H7 (cell line): ENCODE results near the gene CPLX1. TPM values are rescaled to one million over a fixed set of nuclear protein-coding genes. Genes with fewer than 3 reads are reported as not detected.

Source experiments
- DNase-seq: peaks from one replicate; pipeline ENCODE4 v3.0.0; 2012
- H3K27me3 ChIP-seq: 2 replicates; pipeline ENCODE4 v1.6.0; 2011; ENCODE audit warnings: mild to moderate bottlenecking, low read length; ENCODE audit not compliant: control insufficient read depth, insufficient read depth
- H3K36me3 ChIP-seq: replicated peaks from 2 replicates; pipeline ENCODE4 v1.5.1; 2011; ENCODE audit warnings: low read length; ENCODE audit not compliant: control insufficient read depth, insufficient read depth
- H3K4me3 ChIP-seq: 2 replicates; pipeline ENCODE4 v1.5.1; 2011; ENCODE audit warnings: low read depth, mild to moderate bottlenecking, control low read depth, low read length, moderate library complexity; ENCODE audit not compliant: insufficient read depth
- total RNA-seq: library from RNA; depleted of rRNA; stranded (reverse); fragments of >200 nt; shearing (Covaris generic); gene quantifications from 2 replicates; pipeline ENCODE4 v1.2.3, GENCODE V29; 2014

The CPLX1 gene
- total RNA-seq, 1 experiment from 2014 or later, result 0.62 TPM

- no peaks in the 10 kb centered on the region for H3K27me3 ChIP-seq
- peaks cover 1% of the 10 kb centered on the region for H3K36me3 ChIP-seq
- H3K4me3 ChIP-seq, result no peak overlapping the region
- DNase-seq, result peak; percentile 63
Measured at GRCh38 chr4:848803-849477, 23.0 kb upstream of the CPLX1 start.

GRCh38 chr4:848307-848691 lies 22.4 kb upstream of the CPLX1 start:
- DNase-seq, result peak; percentile 58
- H3K4me3 ChIP-seq, result no peak overlapping the region
- peaks cover 1% of the 10 kb centered on the region for H3K36me3 ChIP-seq
- H3K27me3 ChIP-seq, result no peaks in the 10 kb centered on the region

GRCh38 chr4:845836-846251 lies 19.9 kb upstream of the CPLX1 start:
- no peak for DNase-seq
- H3K4me3 ChIP-seq, result no peak overlapping the region
- no peaks in the 10 kb centered on the region for H3K27me3 ChIP-seq
- H3K36me3 ChIP-seq, result peaks cover 1% of the 10 kb centered on the region

DNA sequence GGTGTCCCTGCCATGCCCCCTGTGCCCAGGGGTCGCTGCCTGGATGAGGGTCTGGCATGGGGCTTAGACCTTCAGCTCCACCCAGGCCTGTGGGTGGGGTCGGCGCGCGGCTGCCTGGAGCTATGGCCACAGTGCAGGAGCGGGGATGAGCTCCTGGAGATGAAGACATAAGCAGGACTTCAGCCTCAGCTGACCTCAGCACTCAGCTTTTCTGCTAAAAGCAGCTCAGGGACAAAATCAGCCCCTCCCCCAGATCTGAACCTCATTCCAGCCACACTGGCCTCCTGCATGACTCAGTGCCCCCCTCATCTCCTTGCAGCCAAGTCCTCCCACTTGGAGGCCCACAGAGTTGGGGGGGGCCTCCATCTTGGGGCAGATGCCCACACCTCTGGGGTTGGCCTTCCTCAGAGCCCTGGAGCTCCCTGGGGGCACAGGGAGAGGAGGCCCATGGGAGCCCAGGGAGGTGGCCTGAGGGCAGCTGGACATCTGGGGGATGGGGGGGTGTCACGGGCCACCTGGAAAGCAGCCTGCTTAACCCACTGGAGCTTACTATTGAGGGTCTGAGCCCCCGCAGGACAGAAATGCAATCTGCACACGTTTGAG lies 19.4 kb upstream of the CPLX1 start:
- no peak overlapping the region for H3K4me3 ChIP-seq
- peak; percentile 65 for DNase-seq

DNA sequence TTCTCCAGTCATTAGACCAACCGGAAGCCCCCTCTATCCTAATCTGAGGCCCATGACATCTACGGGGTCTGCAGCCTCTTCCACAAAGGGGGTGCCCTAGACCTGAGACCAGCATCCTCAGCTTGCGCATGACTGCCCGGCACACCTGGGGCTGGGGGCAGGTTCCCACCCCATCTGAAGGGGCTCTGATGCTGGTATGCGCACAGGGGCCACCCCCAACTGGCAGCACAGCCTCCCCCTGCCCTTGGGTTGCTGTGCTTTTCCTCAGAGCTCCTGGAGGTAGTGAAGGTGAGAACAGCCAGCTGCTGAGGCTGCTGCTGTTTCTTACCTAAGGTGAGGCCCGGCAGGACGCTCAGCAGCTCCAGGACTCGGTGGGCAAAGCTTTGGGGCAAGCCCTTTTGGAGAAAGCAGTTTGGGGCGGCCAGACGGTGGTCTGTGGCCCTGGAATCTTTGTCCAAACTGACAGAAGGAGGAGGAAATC lies 18.9 kb upstream of the CPLX1 start:
- H3K27me3 ChIP-seq, result no peaks in the 10 kb centered on the region
- H3K36me3 ChIP-seq, result no peaks in the 10 kb centered on the region
- DNase-seq, result peak; percentile 62
- no peak overlapping the region for H3K4me3 ChIP-seq

More for the DNA sequence above, 19.4 kb upstream of the CPLX1 start:
- Histone ChIP-seq H3K36me3 (no peaks in the 10 kb centered on the region; the same call in 1 of the 2 replicates), H3K27me3 (no peaks in the 10 kb centered on the region)

DNA sequence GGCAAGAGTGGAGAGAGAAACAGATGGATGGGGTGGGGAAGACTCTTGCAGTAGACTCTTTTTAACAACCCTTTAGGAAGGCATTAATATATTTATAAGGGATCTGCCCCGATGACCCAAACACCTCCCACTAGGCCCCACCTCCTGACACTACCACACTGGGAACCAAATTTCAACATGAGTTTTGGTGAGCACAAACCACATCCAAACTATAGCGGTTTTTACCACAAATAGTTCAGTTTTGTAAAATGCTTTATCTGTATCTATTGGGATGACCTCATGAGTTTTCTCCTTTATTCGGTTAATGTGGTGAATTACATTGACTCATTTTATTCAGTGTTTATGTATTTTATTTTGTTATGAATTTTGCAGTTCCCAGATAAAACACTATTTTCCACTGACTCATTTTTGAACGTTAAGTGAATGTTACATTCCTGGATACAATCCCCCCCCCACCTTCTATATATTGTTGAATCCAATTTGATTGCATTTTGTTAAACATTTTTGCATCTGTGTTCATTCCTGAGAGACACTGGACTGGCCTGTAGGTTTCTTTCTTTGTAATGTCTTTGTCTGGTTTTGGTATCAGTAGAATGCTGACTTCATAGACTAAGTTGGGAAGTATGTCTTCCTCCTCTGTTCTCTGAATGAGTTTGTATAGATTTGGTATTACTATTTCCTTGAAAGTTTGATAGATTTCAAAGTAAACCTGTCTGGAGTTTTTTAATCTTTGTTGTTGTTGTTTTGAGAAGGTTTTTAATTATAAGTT lies 13.9 kb upstream of the CPLX1 start:
- H3K27me3 ChIP-seq, result no peaks in the 10 kb centered on the region
- H3K36me3 ChIP-seq, result no peaks in the 10 kb centered on the region
- no peak overlapping the region for H3K4me3 ChIP-seq
- DNase-seq, result no peak

GRCh38 chr4:837772-838171 lies 11.8 kb upstream of the CPLX1 start:
- no peak for DNase-seq
- no peak overlapping the region for H3K4me3 ChIP-seq
- no peaks in the 10 kb centered on the region for H3K36me3 ChIP-seq
- no peaks in the 10 kb centered on the region for H3K27me3 ChIP-seq

- DNase-seq, result peak; percentile 63
- H3K36me3 ChIP-seq, result no peaks in the 10 kb centered on the region
- H3K4me3 ChIP-seq, result no peak overlapping the region
- no peaks in the 10 kb centered on the region for H3K27me3 ChIP-seq
Measured at GRCh38 chr4:836750-837301, 10.9 kb upstream of the CPLX1 start.

DNA sequence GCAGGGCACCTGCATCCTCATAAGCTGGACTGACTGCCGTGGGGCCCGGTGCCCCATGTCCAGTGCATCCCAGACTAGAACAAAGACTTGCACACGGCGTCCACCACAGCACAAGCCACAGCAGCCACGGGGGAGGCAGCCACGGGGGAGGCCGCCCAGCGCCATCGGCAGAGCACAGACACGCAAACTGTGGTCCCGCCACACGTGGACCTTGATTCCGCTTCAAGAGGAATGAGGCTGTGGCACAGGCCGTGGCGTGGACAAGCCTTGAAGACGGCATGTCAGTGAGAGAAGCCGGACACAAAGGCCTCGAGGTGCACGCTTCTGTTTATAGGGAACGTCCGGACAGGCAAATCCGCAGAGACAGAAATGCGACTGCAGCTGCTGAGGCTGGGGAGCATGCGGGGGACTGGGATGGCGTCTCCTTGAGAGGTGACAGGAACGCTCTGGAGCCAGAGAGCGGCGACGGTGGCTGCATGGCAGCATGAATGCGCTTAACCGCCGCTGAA lies 10.1 kb upstream of the CPLX1 start:
- DNase-seq, result peak; percentile 51
- no peak overlapping the region for H3K4me3 ChIP-seq
- no peaks in the 10 kb centered on the region for H3K36me3 ChIP-seq

DNA sequence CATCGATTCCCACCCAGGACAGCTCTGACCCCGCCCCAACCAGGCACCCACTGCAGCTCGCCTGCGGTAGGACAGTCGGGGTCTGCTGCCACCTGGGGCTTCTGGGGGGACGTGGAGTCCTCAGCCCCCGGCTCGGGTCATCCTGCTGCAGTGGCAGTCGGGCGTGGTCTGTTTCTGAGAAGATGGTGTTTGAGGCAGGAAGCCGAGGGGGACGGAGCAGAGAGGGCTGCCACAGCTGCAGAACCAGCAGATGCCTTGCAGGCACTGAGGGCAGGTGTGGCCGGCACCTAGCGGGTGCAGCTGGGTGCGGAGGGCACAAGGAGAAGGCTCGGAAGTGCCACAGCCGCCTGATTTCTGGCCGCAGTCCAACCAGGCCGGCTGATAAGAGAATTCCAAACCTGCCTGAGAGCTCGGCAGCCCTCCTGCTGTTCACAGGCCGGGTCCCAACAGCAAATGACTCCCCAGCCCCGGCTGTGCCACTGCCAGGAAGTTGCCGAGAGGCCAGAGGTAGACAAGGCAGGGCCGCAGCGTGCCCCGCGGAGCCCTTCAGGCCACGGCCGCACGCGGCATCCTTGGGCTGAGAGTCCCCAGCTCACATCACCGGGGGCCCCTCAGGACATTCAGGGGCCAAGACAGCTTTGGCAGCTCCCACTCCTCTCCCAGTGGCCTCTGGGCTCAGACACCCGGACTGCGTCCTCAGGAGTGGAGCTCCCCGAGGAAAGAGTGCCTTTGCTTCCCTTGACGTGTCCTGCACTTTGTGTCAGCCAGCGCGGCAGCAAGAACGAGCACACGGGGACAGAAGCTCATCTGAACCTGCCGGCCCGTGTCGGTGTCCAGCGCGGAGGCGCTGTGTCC lies 9.4 kb upstream of the CPLX1 start:
- DNase-seq, result peak; percentile 62
- Histone ChIP-seq H3K36me3 (no peaks in the 10 kb centered on the region), H3K27me3 (no peaks in the 10 kb centered on the region), H3K4me3 (no peak overlapping the region)

More for the DNA sequence above, 10.1 kb upstream of the CPLX1 start:
- no peaks in the 10 kb centered on the region for H3K27me3 ChIP-seq

DNA sequence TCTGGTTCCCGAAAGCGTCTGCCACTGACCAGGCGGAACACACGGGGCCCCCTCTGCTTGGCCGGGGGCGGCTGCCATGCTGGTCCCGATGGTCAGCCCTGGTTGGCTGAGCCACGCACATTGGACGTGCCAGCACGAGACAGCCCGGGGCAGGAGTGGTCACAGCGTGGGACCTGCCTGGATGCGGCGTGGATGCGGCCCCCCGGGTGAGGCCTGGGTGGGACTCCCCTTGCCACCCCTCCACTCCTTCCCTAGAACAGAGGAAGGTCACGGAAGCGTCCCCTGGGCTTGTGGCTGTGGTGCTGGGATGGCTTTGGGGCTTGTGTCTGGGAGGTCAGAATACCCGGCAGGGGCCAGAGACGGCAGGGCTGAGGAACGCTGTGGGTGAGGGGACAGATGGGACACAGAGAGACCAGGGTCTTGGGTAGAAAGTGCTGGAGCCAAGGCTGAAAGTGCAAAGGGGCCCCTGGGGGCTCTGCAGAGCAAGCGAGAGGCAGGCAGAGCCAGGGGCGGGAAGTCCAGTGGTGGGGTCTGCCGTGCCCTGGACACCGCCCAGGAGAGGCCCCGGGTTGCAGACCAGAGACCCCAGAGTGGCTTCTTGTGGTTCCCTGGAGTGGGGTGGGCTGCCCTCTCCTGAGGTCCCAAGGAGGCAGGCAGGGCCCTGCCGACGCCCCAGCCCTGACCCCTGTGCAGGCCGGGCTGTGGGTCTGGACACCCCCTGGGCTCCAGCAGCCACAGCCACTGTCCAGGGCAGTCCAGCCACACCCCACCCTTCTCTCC lies 8.6 kb upstream of the CPLX1 start:
- no peak overlapping the region for H3K4me3 ChIP-seq
- no peaks in the 10 kb centered on the region for H3K27me3 ChIP-seq
- H3K36me3 ChIP-seq, result no peaks in the 10 kb centered on the region
- DNase-seq, result peak; percentile 69

DNA sequence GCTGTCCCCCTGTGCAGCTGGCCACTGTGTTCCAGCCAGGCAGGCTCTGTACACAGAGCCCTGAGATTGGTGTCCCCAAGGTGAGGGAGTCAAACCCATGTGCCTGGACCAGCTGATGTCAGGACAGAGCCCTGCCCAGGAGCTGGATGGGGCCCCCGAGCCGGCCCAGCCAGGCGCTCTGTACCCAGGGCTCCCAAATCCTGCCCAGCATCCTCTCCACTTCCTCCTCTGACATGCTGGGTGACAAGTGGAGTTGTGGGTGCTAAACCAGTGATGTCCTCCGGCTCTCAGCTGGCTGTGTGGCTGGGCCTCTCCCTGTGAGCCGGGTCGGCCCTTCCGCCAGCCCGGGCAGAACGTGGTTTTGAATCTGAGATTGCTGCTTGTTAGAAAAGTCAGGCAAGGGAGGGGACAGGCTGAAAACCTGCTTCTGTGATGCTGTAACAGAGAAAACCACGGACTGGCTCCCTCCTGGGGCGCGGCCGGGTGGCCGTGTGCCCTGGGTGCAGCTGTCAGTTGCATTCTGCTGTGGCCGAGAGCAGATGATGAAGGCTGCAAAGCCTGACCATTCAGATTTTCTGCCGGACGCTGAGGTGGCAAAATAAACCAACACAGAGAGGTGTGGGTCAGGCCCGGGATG lies 7.9 kb upstream of the CPLX1 start:
- Histone ChIP-seq H3K27me3 (no peaks in the 10 kb centered on the region), H3K36me3 (no peaks in the 10 kb centered on the region), H3K4me3 (no peak overlapping the region)
- peak; percentile 61 for DNase-seq

GRCh38 chr4:833156-833555 lies 7.2 kb upstream of the CPLX1 start:
- Histone ChIP-seq H3K4me3 (no peak overlapping the region), H3K27me3 (peaks cover 3% of the 10 kb centered on the region; the same call in 1 of the 2 replicates), H3K36me3 (no peaks in the 10 kb centered on the region)
- no peak for DNase-seq
